GM19452 (cell line): ENCODE measurements around the gene MICU1.
"Not testable (repeated sequence)": the region's sequence is repeated elsewhere in the genome, so short reads cannot be mapped to it uniquely, and the experiment has no call there.

Experiments
- ATAC-seq: cut with Tn5 transposase; IDR thresholded peaks from one replicate; pipeline ENCODE4 v1.9.1; 2021; ENCODE audit not compliant: unreplicated experiment

The MICU1 gene

GRCh38 chr10:72331575-72332422 is 294.1 kb downstream of the MICU1 start:
- ATAC-seq = peak; percentile 42

DNA sequence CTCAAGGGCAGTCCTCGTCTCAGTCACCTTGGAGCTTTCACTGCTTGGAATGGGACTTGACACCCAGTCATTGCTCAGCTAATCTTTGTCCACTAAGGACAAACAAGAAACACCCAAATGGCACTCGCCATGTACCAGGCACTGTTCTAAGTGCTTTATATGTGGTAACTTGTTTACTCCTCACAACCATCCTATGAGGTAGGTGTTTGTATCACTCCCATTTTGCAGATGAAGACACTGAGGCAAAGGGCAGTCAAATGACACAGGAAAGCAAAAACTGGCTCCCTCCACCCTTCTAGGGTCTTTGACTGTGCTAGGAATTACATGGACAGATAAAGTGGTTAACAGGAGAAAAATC is 295.8 kb downstream of the MICU1 start:
- ATAC-seq = no peak

DNA sequence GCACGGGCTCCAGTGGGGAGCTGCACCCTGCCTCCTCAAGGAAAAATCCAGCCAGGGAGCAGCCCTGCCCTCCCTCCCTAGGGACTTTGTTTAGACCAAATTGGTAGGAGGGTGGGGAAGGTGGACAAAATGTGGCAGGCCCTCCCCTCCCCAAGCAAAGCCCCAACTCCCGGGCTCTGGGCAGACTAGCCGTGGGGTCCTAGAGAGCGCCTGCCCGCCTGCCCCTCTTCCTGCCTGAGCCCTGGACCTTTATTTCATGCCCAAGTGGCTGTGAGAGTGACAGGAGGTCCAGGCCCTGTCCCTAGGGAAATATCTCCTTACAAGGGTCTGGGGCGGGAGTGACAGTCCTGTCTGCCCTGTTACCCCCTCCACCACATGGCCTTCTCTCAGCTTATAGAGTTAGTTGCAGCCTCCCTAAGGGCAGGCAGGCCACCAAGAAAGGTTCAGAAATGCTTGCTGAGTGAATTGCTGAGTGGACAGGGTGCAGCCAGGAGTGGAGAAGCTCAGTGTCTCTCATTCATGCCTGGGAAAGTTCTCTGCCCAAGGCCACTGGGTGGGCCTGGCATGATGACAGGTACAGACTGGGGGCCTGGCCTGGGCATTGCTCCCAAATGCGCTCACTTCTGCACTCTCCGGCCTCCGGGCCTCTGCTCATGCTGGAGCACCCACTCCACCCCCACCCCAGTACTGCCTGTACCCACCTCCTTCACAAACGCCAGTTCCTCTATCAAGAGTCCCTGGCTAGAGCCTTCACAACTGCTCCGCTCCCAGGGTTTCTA is 296.4 kb downstream of the MICU1 start:
- no peak for ATAC-seq

DNA sequence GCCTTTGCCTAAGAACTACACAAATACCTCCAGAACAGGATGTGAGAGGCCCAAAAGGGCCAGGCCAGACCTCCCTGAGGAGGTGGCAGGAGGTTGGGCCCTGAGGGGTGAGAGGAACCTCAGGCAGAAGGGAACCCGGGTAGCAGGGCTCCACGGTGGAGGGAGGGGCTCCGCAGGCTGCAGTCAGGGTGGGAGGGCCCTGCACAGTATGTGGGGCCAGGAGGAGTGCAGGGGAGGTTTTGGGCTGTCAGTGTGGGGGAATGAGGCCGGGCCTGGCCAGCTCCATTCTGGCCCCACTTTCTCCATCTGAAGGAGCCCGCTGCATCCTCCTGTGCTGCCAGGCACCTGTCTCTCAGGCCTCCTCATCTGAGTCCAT is 297.1 kb downstream of the MICU1 start:
- no peak for ATAC-seq

- ATAC-seq = no peak
Observed at GRCh38 chr10:72328045-72328828, 297.6 kb downstream of the MICU1 start.

- not testable (repeated sequence) for ATAC-seq
Observed at GRCh38 chr10:72326665-72327603, 298.9 kb downstream of the MICU1 start.

- not testable (repeated sequence) for ATAC-seq
Observed at GRCh38 chr10:72325243-72326175, 300.4 kb downstream of the MICU1 start.

- no peak for ATAC-seq
Observed at GRCh38 chr10:72323771-72324191, 302.1 kb downstream of the MICU1 start.

DNA sequence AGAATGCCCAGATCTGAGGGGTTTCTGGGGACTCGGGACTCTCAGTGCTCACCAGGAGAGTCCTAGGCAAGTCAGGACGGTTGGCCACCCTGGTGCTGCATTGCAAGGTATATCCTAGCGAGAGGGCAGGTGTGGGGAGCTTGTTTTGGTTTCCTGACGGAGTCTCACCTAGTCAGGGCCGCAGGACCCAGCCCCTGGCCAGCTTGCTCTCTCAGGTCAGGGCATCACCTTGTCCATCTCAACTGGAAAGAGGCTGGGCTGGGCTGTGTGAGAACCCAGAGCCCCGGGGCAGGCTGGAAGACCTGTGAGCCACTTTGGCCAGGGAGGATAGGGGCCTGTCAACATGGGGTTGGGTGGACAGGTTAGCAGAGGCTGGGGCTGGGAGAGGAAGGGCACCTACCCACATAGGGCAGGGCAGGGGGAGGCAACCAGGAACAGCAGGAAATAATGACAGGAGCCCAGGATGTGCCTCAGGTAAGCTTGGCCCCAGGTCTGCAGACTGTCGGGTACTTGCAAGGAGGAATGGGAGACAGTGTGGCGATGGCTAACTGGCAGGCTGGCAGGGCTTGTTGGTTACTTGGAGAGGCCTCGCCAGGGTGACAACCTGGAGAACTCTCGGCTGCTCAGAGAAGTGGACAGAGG is 302.6 kb downstream of the MICU1 start:
- no peak for ATAC-seq

GRCh38 chr10:72322280-72323058 is 303.4 kb downstream of the MICU1 start:
- no peak for ATAC-seq

DNA sequence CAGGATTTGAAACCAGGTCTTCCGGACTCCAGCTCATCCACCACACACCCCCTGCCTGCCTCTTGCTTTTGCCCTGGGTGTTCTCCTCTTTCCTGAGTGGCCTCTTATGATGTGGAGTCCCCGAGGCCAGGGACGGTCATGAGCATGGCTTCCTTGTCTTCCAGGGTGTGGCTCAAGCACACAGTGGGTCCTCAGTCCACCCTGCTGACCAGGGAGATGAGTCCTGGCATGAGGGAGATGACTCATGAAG is 303.9 kb downstream of the MICU1 start:
- no peak for ATAC-seq

DNA sequence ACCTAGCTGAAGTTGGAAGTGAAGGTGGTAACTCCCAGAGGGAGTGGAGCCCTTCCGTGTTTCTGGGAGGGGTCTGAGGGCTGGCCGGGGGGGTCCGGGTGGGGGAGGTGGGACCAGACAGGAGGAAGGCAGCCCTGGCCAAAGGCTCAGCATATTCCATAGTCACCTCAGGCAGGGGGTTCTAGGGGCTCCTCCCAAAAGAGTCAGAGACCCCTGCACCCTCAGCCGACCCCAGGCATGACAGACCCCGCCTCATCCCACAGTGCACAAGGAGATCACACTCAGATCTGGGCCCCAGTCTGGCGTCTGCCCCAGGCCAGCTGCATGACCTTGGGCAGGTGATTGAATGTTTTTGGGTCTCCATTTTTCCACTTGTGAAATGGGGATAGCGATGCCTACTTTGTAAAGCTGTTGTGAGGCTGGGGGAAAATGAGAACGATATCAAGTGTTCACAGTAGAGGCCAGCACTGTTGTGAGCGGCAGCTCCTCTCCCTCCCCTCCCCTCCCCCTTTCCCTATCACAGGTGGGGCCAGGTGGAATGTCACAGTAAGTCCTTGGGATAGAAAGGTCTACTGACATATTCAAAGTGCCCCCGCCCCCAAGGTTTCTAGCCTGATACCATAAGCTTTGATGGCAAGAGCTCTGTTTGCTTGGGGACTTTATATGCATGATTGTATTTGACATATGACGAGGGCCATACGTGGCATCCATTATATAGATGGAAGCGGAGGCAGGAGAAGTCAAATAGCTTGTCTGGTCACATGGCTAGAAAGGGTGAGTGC is 304.4 kb downstream of the MICU1 start:
- ATAC-seq = no peak

DNA sequence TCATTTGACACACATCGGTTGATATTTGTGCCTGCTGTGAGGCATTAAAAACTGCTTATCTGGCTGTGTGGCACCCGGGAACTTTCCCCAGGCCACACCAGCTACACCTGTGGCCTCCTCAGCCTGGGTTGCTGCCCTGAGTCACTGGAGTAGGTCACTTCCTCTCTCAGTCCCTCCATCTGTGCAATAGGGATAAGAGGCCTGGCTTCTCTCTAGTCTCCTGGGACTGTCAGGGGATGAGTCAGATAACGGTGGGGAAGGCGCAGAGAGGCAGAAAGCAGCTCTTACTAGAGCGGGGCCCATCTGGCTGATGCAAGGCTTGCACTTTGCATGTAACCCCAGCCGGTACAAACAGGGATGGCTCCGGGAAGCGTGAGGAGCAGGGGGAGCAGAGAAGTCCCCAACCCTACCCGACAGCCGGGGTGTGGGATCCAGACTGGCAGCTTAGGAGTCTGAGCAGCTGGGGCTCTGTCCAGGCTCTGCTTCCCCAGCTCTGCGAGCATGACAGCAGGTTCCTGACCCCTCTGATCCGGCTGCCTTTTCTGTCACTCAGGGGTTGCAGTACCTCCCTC is 305.1 kb downstream of the MICU1 start:
- peak; percentile 61 for ATAC-seq

DNA sequence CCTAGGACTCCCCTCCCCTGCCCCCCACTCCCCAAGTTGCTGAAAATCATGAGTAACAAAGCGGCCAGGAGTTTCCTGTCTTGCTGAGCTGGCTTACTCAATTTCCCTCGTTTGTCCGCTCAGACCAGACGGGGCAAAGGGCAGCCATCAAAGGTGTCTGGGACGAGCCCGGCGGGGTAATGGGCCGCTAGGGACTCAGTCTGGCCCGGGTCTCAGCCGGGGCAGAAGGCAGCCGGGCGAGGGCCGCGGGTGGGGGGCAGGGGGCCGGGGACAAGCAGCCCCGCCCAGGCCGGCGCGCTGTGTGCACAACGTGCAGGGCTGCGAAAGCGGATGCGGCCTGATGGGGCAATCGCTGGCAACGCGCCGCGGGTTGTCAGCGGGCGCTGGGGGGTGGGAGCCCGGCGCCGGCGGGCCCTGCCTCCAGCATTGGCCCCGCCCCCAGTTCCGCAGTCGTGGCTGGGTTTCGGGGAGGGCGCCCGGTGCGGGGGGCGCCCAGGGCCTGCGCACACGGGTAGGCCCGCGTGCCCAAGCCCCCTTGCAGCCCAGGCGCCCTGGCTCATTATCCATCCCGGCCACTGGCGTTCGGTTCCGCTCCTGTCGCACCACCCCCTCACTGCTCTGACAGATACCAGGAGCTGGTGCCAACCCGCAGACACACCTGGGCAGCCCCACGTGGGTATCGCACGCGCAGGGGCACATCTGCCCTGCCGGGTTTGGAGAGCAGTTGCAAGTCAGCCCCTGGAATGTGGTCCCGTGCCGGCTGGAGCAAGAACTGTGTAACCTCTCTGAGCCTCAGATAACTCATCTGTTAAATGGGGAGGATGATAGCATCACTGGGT is 306.2 kb downstream of the MICU1 start:
- peak; percentile 61 for ATAC-seq

DNA sequence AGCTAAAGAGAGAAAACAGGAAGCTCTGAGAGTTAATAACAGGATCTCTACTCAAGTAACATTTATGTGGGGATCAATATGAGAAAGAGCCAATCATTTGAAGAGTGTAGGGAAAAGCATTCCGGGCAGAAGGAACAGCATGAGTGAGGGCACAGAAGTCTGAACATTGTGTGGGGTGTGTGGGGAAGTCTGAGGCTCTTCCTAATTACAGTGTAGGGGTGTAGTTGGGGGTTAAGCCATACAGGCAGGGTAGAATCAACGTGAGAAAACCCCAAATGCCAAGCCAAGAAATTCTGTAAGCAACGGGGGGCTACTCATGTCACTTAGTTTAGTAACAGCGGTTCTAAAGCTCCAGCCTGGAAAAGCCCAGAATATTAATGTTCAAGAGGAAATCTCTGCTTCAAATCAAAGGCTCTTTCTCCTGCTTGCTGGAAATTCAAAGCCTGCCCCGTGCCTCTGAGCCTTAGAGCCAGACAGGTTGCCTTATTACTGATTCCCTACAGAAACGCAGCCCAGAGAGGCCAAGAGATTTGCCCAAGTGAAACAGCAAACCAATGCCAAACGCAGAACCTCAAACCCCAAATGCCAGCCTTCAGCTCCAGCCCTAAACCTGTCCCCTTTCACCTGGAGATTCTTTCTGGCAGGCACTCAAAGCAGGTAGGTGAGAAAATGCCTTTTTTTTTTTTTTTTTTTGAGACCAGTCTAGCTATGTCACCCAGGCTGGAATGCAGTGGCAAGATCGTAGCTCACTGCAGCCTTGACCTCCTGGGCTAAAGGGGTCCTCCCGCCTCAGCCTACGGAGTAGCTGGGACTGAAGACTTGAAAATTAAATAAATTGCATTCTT is 307.2 kb downstream of the MICU1 start:
- no peak for ATAC-seq
